ENCODE measurements around the gene ANKRD6. TPM values are rescaled to one million over a fixed set of nuclear protein-coding genes. Genes with fewer than 3 reads are reported as not detected.

Gene ANKRD6
- polyA plus RNA-seq, 1 of the 3 experiments (the other 2 are of a cell fraction) = 2.6 TPM

- no peaks in the 10 kb centered on the region for H3K4me1 ChIP-seq (ENCODE audit: control insufficient read depth in 1 of 2, insufficient read depth in 2 of 2, low read depth in 1 of 2, low read length in 1 of 2)
- H3K79me2 ChIP-seq (ENCODE audit: insufficient read depth) = no peaks in the 10 kb centered on the region
- no peak overlapping the region for H3K4me3 ChIP-seq (ENCODE audit: low read depth in 2 of 2, low read length in 1 of 2)
- H3K9me2 ChIP-seq = no peaks in the 10 kb centered on the region
- no peaks in the 10 kb centered on the region for H3F3A ChIP-seq (replicated peaks; ENCODE audit: insufficient read depth)
- no peaks in the 10 kb centered on the region for H3K36me3 ChIP-seq (replicated peaks in 1 of 2; ENCODE audit: control insufficient read depth in 1 of 2, insufficient read depth in 2 of 2, low read length in 1 of 2)
- POLR2A ChIA-PET = no interaction called here
- no peak overlapping the region for H3K4me2 ChIP-seq
- no peak for TF ChIP-seq CHD2 (IDR thresholded peaks at IDR 0.05; ENCODE audit: low read length, partially characterized antibody)
- TF ChIP-seq, protein P1, sequence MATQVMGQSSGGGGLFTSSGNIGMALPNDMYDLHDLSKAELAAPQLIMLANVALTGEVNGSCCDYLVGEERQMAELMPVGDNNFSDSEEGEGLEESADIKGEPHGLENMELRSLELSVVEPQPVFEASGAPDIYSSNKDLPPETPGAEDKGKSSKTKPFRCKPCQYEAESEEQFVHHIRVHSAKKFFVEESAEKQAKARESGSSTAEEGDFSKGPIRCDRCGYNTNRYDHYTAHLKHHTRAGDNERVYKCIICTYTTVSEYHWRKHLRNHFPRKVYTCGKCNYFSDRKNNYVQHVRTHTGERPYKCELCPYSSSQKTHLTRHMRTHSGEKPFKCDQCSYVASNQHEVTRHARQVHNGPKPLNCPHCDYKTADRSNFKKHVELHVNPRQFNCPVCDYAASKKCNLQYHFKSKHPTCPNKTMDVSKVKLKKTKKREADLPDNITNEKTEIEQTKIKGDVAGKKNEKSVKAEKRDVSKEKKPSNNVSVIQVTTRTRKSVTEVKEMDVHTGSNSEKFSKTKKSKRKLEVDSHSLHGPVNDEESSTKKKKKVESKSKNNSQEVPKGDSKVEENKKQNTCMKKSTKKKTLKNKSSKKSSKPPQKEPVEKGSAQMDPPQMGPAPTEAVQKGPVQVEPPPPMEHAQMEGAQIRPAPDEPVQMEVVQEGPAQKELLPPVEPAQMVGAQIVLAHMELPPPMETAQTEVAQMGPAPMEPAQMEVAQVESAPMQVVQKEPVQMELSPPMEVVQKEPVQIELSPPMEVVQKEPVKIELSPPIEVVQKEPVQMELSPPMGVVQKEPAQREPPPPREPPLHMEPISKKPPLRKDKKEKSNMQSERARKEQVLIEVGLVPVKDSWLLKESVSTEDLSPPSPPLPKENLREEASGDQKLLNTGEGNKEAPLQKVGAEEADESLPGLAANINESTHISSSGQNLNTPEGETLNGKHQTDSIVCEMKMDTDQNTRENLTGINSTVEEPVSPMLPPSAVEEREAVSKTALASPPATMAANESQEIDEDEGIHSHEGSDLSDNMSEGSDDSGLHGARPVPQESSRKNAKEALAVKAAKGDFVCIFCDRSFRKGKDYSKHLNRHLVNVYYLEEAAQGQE (IDR thresholded peaks at IDR 0.05; ENCODE audit: low read depth, low read length) = no peak
- TF ChIP-seq, protein P2, sequence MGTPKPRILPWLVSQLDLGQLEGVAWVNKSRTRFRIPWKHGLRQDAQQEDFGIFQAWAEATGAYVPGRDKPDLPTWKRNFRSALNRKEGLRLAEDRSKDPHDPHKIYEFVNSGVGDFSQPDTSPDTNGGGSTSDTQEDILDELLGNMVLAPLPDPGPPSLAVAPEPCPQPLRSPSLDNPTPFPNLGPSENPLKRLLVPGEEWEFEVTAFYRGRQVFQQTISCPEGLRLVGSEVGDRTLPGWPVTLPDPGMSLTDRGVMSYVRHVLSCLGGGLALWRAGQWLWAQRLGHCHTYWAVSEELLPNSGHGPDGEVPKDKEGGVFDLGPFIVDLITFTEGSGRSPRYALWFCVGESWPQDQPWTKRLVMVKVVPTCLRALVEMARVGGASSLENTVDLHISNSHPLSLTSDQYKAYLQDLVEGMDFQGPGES (IDR thresholded peaks at IDR 0.05; ENCODE audit: low read depth, low read length) = no peak
- no peak overlapping the region for H3K27ac ChIP-seq (ENCODE audit: low read depth in 2 of 2, low read length in 1 of 2)
- no peaks in the 10 kb centered on the region for H4K20me1 ChIP-seq (ENCODE audit: insufficient read depth)
- H3K27me3 ChIP-seq (ENCODE audit: insufficient read depth) = no peaks in the 10 kb centered on the region
- DNase-seq = no peak
- 67% methylated on average over 4 of the region's 5 CpGs for WGBS (ENCODE audit: low lambda C conversion rate)
- H3K9ac ChIP-seq = no peak overlapping the region
- H3K9me3 ChIP-seq = no peaks in the 10 kb centered on the region
- no peak overlapping the region for H2AFZ ChIP-seq (ENCODE audit: low read depth)
- CTCF ChIA-PET = interaction anchor here (1.2 to 1.9 kb wide), 5 partner anchors 13 to 237 kb away, joined by 3 to 7 read pairs (median 4); no protein-coding TSS in a partner anchor
Observed at GRCh38 chr6:89604653-89605052, 171.7 kb downstream of the ANKRD6 start.

GRCh38 chr6:89605861-89606260, 172.9 kb downstream of the ANKRD6 start:
- ChIA-PET POLR2A (no interaction called here), CTCF (no interaction called here)
- Histone ChIP-seq H3K79me2 (ENCODE audit: insufficient read depth) (no peaks in the 10 kb centered on the region), H3K27me3 (ENCODE audit: insufficient read depth) (no peaks in the 10 kb centered on the region), H3K4me3 (ENCODE audit: low read depth in 2 of 2, low read length in 1 of 2) (no peak overlapping the region), H3K9me2 (no peaks in the 10 kb centered on the region), H3K4me2 (no peak overlapping the region), H3K9ac (no peak overlapping the region), H3F3A (replicated peaks; ENCODE audit: insufficient read depth) (no peaks in the 10 kb centered on the region), H3K9me3 (no peaks in the 10 kb centered on the region), H3K4me1 (ENCODE audit: control insufficient read depth in 1 of 2, insufficient read depth in 2 of 2, low read depth in 1 of 2, low read length in 1 of 2) (no peaks in the 10 kb centered on the region), H2AFZ (ENCODE audit: low read depth) (no peak overlapping the region), H3K36me3 (replicated peaks in 1 of 2; ENCODE audit: control insufficient read depth in 1 of 2, insufficient read depth in 2 of 2, low read length in 1 of 2) (no peaks in the 10 kb centered on the region), H3K27ac (ENCODE audit: low read depth in 2 of 2, low read length in 1 of 2) (no peak overlapping the region), H4K20me1 (ENCODE audit: insufficient read depth) (no peaks in the 10 kb centered on the region)
- no peak for DNase-seq
- 63% methylated on average over 4 of the region's 5 CpGs for WGBS (ENCODE audit: low lambda C conversion rate)
- TF ChIP-seq MEF2A (IDR thresholded peaks at IDR 0.05; ENCODE audit: borderline replicate concordance, low read depth) = no peak
- TF ChIP-seq RXRA (IDR thresholded peaks at IDR 0.05; ENCODE audit: borderline replicate concordance, low read depth) = no peak
- TF ChIP-seq EP300 (IDR thresholded peaks at IDR 0.05; ENCODE audit: borderline replicate concordance in 1 of 2, low read depth in 1 of 2, low read length in 1 of 2) = no peak
- TF ChIP-seq, protein P2 (IDR thresholded peaks at IDR 0.05; ENCODE audit: low read depth, low read length) = no peak
- no peak for TF ChIP-seq TEAD4 (IDR thresholded peaks at IDR 0.05; ENCODE audit: borderline replicate concordance, insufficient read depth)
- no peak for TF ChIP-seq CTCF (IDR thresholded peaks at IDR 0.05)
- no peak for TF ChIP-seq FOXM1 (IDR thresholded peaks at IDR 0.05; ENCODE audit: low read depth)
- TF ChIP-seq USF2 (IDR thresholded peaks at IDR 0.05; ENCODE audit: borderline replicate concordance, low read depth, low read length) = no peak
